ENCODE data around the gene TUG1. TPM values are rescaled to one million over a fixed set of nuclear protein-coding genes. Genes with fewer than 3 reads are reported as not detected.

Gene TUG1
- total and polyA plus RNA-seq, 5 experiments from 2014 or later: 19.0 to 170 (median 27.2) TPM

DNA sequence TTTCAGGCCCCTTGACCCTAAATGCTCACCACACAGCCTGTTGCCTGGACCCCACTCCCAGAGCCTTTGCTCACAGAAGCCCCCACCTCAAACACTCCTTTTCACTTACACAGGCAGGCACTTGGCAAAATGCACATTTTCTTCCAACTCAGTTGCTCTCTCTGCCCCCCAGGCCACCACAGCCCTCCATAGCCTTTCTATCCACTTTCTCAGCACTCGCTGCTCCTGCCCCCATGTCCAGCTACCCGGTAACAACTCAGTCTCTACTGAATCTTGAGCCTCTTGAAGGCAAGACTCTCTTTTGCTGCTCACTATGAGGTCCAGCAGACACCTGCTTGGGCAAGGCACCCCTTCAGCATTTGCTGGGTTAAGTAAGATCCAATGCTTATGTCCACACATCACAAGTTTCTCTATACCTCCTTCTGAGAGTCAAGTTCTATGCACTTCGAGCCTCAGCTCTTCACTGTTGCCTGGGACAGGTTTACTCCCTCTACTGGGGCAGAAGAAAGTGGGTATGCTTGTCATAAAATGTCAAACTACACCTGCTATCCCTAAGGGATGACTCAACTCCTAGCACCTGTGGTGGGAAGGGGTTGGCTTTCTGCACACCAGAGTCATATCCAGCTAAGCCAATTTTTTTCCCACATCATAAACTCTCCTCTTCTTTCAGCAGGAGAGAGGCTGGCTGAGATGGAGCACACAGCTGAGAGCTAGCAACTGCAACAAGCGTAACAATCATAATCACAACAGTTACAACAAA, 37.3 kb upstream of the TUG1 start:
- H3K4me1 Mint-ChIP-seq: peaks cover 16 to 53% (median 32%) of the 10 kb centered on the region in 4 donors
- POLR2A ChIA-PET: interaction anchor here (0.6 to 1.5 kb wide), 3 partner anchors 8 to 363 kb away, joined by 4 to 6 read pairs (median 4); partner anchors contain the start of genes MORC2 and TUG1

DNA sequence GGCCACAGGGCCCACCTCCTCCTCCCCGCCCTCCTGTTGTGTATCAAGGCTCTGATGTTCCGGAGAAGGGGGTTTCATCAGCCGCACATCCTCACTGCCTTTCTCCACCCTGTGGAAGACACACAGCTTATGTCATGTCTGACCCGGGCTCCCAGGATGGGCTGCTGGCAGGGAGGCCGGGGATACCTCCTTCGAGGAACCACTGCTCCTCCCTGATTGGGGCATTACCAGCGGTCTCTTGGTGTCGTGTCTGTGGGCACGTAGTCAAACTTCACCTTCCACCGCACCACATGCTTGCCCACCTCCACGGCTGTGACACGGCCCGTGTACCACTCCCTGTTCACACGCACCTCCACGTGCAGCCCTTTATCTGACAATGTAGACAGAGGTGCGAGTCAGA, 36.4 kb upstream of the TUG1 start:
- Mint-ChIP-seq H3K27ac (peak overlapping the region in 9 of 10 donors; percentile 60 to 95 (median 77)), H3K27me3 (no peaks in the 10 kb centered on the region), H3K4me3 (no peak overlapping the region), H3K36me3 (peaks cover 0 to 98% (median 48%) of the 10 kb centered on the region in 3 donors), H3K9me3 (no peaks in the 10 kb centered on the region), H3K4me1 (peaks cover 21 to 62% (median 36%) of the 10 kb centered on the region in 4 donors)
- DNase-seq (no peak), ATAC-seq (no peak)
- POLR2A ChIA-PET: interaction anchor here (1.5 kb wide), 1 partner anchor 37 kb away, joined by 6 read pairs; the partner anchor contains the start of genes MORC2 and TUG1

More for the DNA sequence above, 37.3 kb upstream of the TUG1 start:
- Mint-ChIP-seq H3K9me3 (no peaks in the 10 kb centered on the region), H3K27ac (peak overlapping the region; percentile 35 to 95 (median 84)), H3K27me3 (no peaks in the 10 kb centered on the region), H3K4me3 (peak overlapping the region in 2 of 10 donors; percentile 2 to 55), H3K36me3 (peaks cover 0 to 98% (median 52%) of the 10 kb centered on the region in 3 donors)
- DNase-seq (no peak), ATAC-seq (no peak)

DNA sequence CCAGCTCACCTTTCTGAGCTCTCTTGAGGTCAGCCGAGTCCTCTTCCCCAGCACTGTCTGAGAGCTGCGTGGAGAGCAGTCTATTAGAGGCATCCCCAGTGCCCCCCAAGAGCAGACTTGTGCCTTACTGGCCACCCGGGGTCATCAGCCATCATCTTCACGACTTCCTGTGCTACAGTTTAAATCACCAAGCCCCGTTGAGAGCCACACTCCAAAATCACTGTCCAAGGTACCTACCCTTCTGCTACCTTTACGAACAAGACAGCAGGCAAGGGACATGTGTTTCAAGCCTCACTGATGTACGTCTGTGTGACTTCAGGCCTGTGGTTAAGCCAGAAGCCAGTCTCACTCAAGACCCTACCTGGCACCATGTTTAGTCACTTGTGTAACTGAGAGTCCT, 35.6 kb upstream of the TUG1 start:
- peak overlapping the region in 9 of 10 donors; percentile 38 to 93 (median 71) for H3K27ac Mint-ChIP-seq
- ATAC-seq: no peak
- H3K4me1 Mint-ChIP-seq: peaks cover 24 to 69% (median 42%) of the 10 kb centered on the region in 4 donors

DNA sequence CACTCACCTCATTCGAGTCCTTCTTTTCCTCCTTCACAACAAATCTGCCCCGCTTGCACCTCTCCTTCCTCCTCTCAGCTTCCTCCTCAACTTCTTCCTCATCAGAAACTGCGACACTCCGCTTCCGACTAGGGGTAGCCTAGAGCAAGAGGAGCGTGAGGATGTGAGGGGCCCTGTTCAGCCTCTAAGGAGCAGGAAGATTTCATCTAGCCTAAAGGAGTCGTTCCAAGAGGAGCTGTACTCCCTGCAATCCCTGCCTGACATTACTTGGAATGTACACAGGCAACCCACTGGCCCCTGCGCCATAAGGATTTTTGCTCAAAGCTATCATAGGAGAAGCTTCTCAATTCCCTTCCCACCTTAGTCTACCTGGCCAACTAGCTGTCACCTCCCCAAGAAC, 35.0 kb upstream of the TUG1 start:
- POLR2A ChIA-PET: interaction anchor here (0.6 to 1.0 kb wide), 5 partner anchors 9 to 352 kb away, joined by 3 to 5 read pairs (median 3); no protein-coding TSS in a partner anchor

More for the DNA sequence above, 35.6 kb upstream of the TUG1 start:
- Mint-ChIP-seq H3K4me3 (peak overlapping the region in 1 of 10 donors; percentile 33), H3K27me3 (no peaks in the 10 kb centered on the region), H3K9me3 (no peaks in the 10 kb centered on the region), H3K36me3 (peaks cover 0 to 96% (median 54%) of the 10 kb centered on the region in 3 donors)
- POLR2A ChIA-PET: no interaction called here
- DNase-seq: no peak

GRCh38 chr22:30940685-30941362, 28.2 kb upstream of the TUG1 start:
- POLR2A ChIA-PET: interaction anchor here (0.6 to 6.7 kb wide), 17 partner anchors 9 to 813 kb away, joined by 3 to 86 read pairs (median 8); partner anchors contain the start of genes DEPDC5, MORC2, PIK3IP1 and SELENOM
- peak overlapping the region; percentile 93 to 98 (median 96) for H3K27ac Mint-ChIP-seq
- H3K27me3 Mint-ChIP-seq: no peaks in the 10 kb centered on the region

More for the DNA sequence above, 35.0 kb upstream of the TUG1 start:
- Mint-ChIP-seq H3K4me3 (no peak overlapping the region), H3K9me3 (no peaks in the 10 kb centered on the region), H3K36me3 (peaks cover 0 to 95% (median 57%) of the 10 kb centered on the region in 3 donors), H3K27ac (peak overlapping the region in 8 of 10 donors; percentile 38 to 93 (median 72)), H3K4me1 (peaks cover 25 to 74% (median 46%) of the 10 kb centered on the region in 4 donors), H3K27me3 (no peaks in the 10 kb centered on the region)
- ATAC-seq: no peak
- no peak for DNase-seq

GRCh38 chr22:30941363-30941740, 27.7 kb upstream of the TUG1 start:
- Mint-ChIP-seq H3K36me3 (peaks cover 14 to 63% (median 42%) of the 10 kb centered on the region in 3 donors), H3K4me1 (peaks cover 42 to 95% (median 86%) of the 10 kb centered on the region in 4 donors), H3K27me3 (no peaks in the 10 kb centered on the region), H3K27ac (peak overlapping the region; percentile 93 to 98 (median 96)), H3K9me3 (no peaks in the 10 kb centered on the region), H3K4me3 (peak overlapping the region; percentile 81 to 92 (median 86))
- POLR2A ChIA-PET: interaction anchor here (0.6 to 6.7 kb wide), 14 partner anchors 8 to 350 kb away, joined by 3 to 86 read pairs (median 9); partner anchors contain the start of genes MORC2, PIK3IP1, SELENOM and SLC35E4
- DNase-seq (peak in 2 of 10 donors; percentile 25 to 31), ATAC-seq (peak; percentile 24 to 45)

More at GRCh38 chr22:30940685-30941362, 28.2 kb upstream of the TUG1 start:
- ATAC-seq (peak; percentile 73 to 79), DNase-seq (peak; percentile 16 to 77 (median 46))
- peaks cover 38 to 92% (median 87%) of the 10 kb centered on the region in 4 donors for H3K4me1 Mint-ChIP-seq
- H3K9me3 Mint-ChIP-seq: no peaks in the 10 kb centered on the region
- H3K4me3 Mint-ChIP-seq: peak overlapping the region; percentile 81 to 92 (median 86)
- H3K36me3 Mint-ChIP-seq: peaks cover 10 to 64% (median 44%) of the 10 kb centered on the region in 3 donors

GRCh38 chr22:30943368-30943767, 25.7 kb upstream of the TUG1 start:
- H3K4me1 Mint-ChIP-seq: peaks cover 41 to 80% (median 75%) of the 10 kb centered on the region in 4 donors
- peak overlapping the region in 9 of 10 donors; percentile 6 to 80 (median 73) for H3K4me3 Mint-ChIP-seq
- ATAC-seq (peak; percentile 81 to 85), DNase-seq (peak; percentile 48 to 85 (median 68))
- H3K9me3 Mint-ChIP-seq: no peaks in the 10 kb centered on the region
- peaks cover 14 to 50% (median 33%) of the 10 kb centered on the region in 3 donors for H3K36me3 Mint-ChIP-seq
- H3K27me3 Mint-ChIP-seq: no peaks in the 10 kb centered on the region
- POLR2A ChIA-PET: interaction anchor here (1.0 to 6.7 kb wide), 3 partner anchors 21 to 140 kb away, joined by 3 to 82 read pairs (median 35); partner anchors contain the start of genes SMTN and TUG1
- H3K27ac Mint-ChIP-seq: peak overlapping the region in 9 of 10 donors; percentile 60 to 98 (median 85)

DNA sequence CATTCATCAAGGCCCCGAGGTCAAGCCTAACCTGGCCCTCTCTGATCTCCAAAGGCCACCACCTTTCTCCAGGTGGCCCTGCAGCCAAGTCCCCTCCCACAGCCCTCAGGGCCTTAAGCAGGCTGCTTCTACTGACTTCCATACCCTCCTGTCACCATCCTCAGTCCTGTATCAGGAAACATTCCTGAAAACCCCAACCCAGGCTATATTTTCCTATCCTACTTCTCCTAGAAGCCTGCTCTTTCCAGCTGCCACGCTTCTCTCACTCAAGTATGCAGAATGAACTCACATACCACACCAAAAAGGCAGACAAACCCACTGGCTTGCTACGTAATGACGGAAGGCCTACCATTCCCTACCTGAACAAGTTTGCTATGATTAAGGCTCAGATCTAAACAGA, 24.1 kb upstream of the TUG1 start:
- no peak for DNase-seq
- Mint-ChIP-seq H3K4me1 (peaks cover 44 to 66% (median 64%) of the 10 kb centered on the region in 4 donors), H3K36me3 (peaks cover 14 to 51% (median 31%) of the 10 kb centered on the region in 3 donors), H3K27ac (peak overlapping the region in 5 of 10 donors; percentile 23 to 84 (median 75)), H3K27me3 (no peaks in the 10 kb centered on the region), H3K4me3 (peak overlapping the region in 6 of 10 donors; percentile 8 to 73 (median 32)), H3K9me3 (no peaks in the 10 kb centered on the region)
- ATAC-seq: no peak
- POLR2A ChIA-PET: interaction anchor here (1.1 to 4.5 kb wide), 5 partner anchors 22 to 347 kb away, joined by 3 to 35 read pairs (median 3); partner anchors contain the start of genes MORC2, PIK3IP1, SMTN and TUG1

DNA sequence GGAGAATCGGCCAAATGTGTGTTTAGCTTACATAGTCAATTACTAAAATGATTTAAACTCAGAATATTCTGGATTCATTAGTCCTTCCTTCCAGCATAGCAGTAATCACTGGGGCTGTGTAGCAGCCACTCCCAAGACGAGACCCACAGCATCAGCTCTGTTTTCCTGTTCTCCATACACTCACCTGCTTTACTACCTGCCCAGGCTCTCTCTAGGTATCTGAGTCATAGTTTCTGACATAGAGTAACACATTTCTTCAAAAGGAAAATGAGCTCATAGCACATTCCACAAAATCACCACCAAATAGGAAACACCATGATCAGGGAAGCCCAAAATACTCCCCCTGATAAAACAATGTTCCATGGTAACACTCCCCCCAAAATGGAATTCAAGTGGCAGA, 23.4 kb upstream of the TUG1 start:
- POLR2A ChIA-PET: interaction anchor here (0.6 to 4.5 kb wide), 7 partner anchors 9 to 347 kb away, joined by 3 to 35 read pairs (median 3); partner anchors contain the start of genes MORC2, PIK3IP1, SMTN and TUG1

GRCh38 chr22:30946354-30946753, 22.7 kb upstream of the TUG1 start:
- H3K27me3 Mint-ChIP-seq: no peaks in the 10 kb centered on the region
- peak overlapping the region in 4 of 10 donors; percentile 5 to 29 (median 10) for H3K4me3 Mint-ChIP-seq
- no peak for ATAC-seq
- H3K36me3 Mint-ChIP-seq: peaks cover 14 to 58% (median 42%) of the 10 kb centered on the region in 3 donors
- H3K9me3 Mint-ChIP-seq: no peaks in the 10 kb centered on the region
- no peak for DNase-seq
- peaks cover 41 to 64% (median 59%) of the 10 kb centered on the region in 4 donors for H3K4me1 Mint-ChIP-seq
- POLR2A ChIA-PET: interaction anchor here (1.1 to 4.5 kb wide), 6 partner anchors 20 to 346 kb away, joined by 3 to 35 read pairs (median 3); partner anchors contain the start of genes MORC2, PIK3IP1, SMTN and TUG1
- H3K27ac Mint-ChIP-seq: peak overlapping the region in 9 of 10 donors; percentile 11 to 89 (median 37)

More for the DNA sequence above, 23.4 kb upstream of the TUG1 start:
- ATAC-seq (no peak), DNase-seq (no peak)
- H3K9me3 Mint-ChIP-seq: no peaks in the 10 kb centered on the region
- peaks cover 43 to 64% (median 60%) of the 10 kb centered on the region in 4 donors for H3K4me1 Mint-ChIP-seq
- H3K27ac Mint-ChIP-seq: peak overlapping the region in 9 of 10 donors; percentile 8 to 89 (median 57)
- H3K36me3 Mint-ChIP-seq: peaks cover 14 to 58% (median 36%) of the 10 kb centered on the region in 3 donors
- no peaks in the 10 kb centered on the region for H3K27me3 Mint-ChIP-seq
- H3K4me3 Mint-ChIP-seq: peak overlapping the region in 2 of 10 donors; percentile 5 to 48

GRCh38 chr22:30947173-30947815, 21.8 kb upstream of the TUG1 start:
- DNase-seq (no peak), ATAC-seq (no peak)
- Mint-ChIP-seq H3K36me3 (peaks cover 14 to 53% (median 45%) of the 10 kb centered on the region in 3 donors), H3K27ac (peak overlapping the region in 1 of 10 donors; percentile 36), H3K4me1 (peaks cover 41 to 64% (median 59%) of the 10 kb centered on the region in 4 donors), H3K4me3 (no peak overlapping the region), H3K9me3 (no peaks in the 10 kb centered on the region), H3K27me3 (no peaks in the 10 kb centered on the region)
- POLR2A ChIA-PET: interaction anchor here (0.6 to 4.5 kb wide), 3 partner anchors 22 to 137 kb away, joined by 4 to 35 read pairs (median 27); partner anchors contain the start of genes MORC2, SMTN and TUG1

Measured in naive thymus-derived CD8-positive, alpha-beta T cell (primary cell).